Omental fat pad (tissue), 4 donors: ENCODE data around the gene ANKRD62. TPM values are rescaled to one million over a fixed set of nuclear protein-coding genes. Genes with fewer than 3 reads are reported as not detected.
A peak's percentile ranks its signal among the peaks of the same experiment; 100 is the strongest.
"Not testable (repeated sequence)": the region's sequence is repeated elsewhere in the genome, so short reads cannot be mapped to it uniquely, and the experiment has no call there.

Source experiments
- ATAC-seq: fragments of 150-250 bp; one replicate; pipeline ENCODE4 v1.9.1; 2016; ENCODE audit warnings: mild to moderate bottlenecking, moderate library complexity; ENCODE audit not compliant: low FRiP score
- DNase-seq: peaks from one replicate; pipeline ENCODE4 v3.0.0-alpha.2; 2019; ENCODE audit warnings: low spot score
- CTCF ChIP-seq, 3 donors: fragments of 450-650 bp; IDR thresholded peaks; one replicate each; pipeline ENCODE4 v1.5.1; 2016 to 2017; ENCODE audit warnings: antibody characterized with exemption in 3 of 3, mild to moderate bottlenecking in 3 of 3, moderate library complexity in 2 of 3
- total RNA-seq, 4 donors: library from RNA; depleted of rRNA; stranded (reverse); fragments of >200 nt; gene quantifications; one replicate each; pipeline ENCODE4 v1.1.0, GENCODE V29; 2016

Gene ANKRD62
- total RNA-seq, 4 donors from 2014 or later = not detected

GRCh38 chr18:12066910-12067511, 26.6 kb upstream of the ANKRD62 start:
- TF ChIP-seq CTCF (IDR thresholded peaks at IDR 0.05) = no peak
- DNase-seq = no peak
- ATAC-seq = no peak

GRCh38 chr18:12067671-12068070, 26.0 kb upstream of the ANKRD62 start:
- ATAC-seq = peak; percentile 35
- DNase-seq = no peak
- no peak for TF ChIP-seq CTCF (IDR thresholded peaks at IDR 0.05)

GRCh38 chr18:12068316-12068949, 25.2 kb upstream of the ANKRD62 start:
- DNase-seq, ATAC-seq: not testable (repeated sequence)

- ATAC-seq (no peak), DNase-seq (no peak)
- no peak for TF ChIP-seq CTCF (IDR thresholded peaks at IDR 0.05)
These were observed 24.7 kb upstream of the ANKRD62 start for GRCh38 chr18:12068950-12069320.

GRCh38 chr18:12071066-12071465, 22.6 kb upstream of the ANKRD62 start:
- ATAC-seq, DNase-seq: not testable (repeated sequence)

- no peak for ATAC-seq
- TF ChIP-seq CTCF (IDR thresholded peaks at IDR 0.05) = no peak
These were observed 20.6 kb upstream of the ANKRD62 start for GRCh38 chr18:12072996-12073395.

GRCh38 chr18:12074736-12075135, 18.9 kb upstream of the ANKRD62 start:
- ATAC-seq (no peak), DNase-seq (no peak)
- TF ChIP-seq CTCF (IDR thresholded peaks at IDR 0.05) = no peak

More at GRCh38 chr18:12072996-12073395, 20.6 kb upstream of the ANKRD62 start:
- no peak for DNase-seq

GRCh38 chr18:12076424-12077140, 17.1 kb upstream of the ANKRD62 start:
- TF ChIP-seq CTCF (IDR thresholded peaks at IDR 0.05) = no peak
- ATAC-seq = peak; percentile 79
- DNase-seq = no peak

GRCh38 chr18:12077994-12078393, 15.6 kb upstream of the ANKRD62 start:
- ATAC-seq = not testable (repeated sequence)

More at GRCh38 chr18:12077994-12078393, 15.6 kb upstream of the ANKRD62 start:
- not testable (repeated sequence) for DNase-seq
